Neural progenitor cell (in vitro differentiated cells): ENCODE measurements around the gene CNOT6L.

Experiments
- CTCF ChIP-seq: fragments of 200-600 bp; sonication (generic); IDR thresholded peaks from 2 replicates; pipeline ENCODE4 v1.5.1; 2017; ENCODE audit warnings: antibody characterized with exemption, mild to moderate bottlenecking
- EZH2 ChIP-seq: fragments of 200-600 bp; sonication (generic); IDR thresholded peaks from 2 replicates; pipeline ENCODE4 v1.6.1; 2017; ENCODE audit warnings: antibody characterized with exemption, mild to moderate bottlenecking, moderate library complexity
- EZH2phosphoT487 ChIP-seq: fragments of 200-600 bp; sonication (generic); IDR thresholded peaks from 2 replicates; pipeline ENCODE4 v1.6.1; 2017; ENCODE audit warnings: antibody characterized with exemption

- TF ChIP-seq CTCF = no peak
- TF ChIP-seq EZH2phosphoT487 = no peak
- TF ChIP-seq EZH2 = no peak
Observed at GRCh38 chr4:77821775-77822174, 2.6 kb upstream of the CNOT6L start.
